CD1c-positive myeloid dendritic cell (primary cell): ENCODE results near the gene CMTM7.
"Not testable (repeated sequence)": the region's sequence is repeated elsewhere in the genome, so short reads cannot be mapped to it uniquely, and the experiment has no call there.

Experiments
- DNase-seq: peaks from one replicate; pipeline ENCODE4 v3.0.0-alpha.2; 2016; ENCODE audit errors: extremely low spot score

CMTM7 gene

DNA sequence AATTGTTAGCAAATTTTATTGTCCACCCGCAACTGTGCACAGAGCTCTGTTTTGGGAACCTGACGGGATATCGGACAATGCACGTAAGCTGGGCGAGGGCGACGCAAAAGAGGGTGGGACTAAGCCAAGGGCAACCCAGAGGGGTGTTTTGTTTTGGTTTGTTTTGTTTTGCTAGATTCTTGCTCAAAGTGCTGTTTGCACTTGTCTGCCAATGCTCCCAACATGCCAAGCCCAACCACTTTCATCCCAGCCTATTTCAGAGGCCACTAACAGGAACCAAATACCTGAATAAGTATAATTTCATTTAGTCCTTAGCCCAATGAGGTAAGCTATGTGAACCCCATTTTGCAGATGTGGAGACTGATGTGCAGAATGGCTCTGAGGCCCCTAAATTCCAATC, 9.7 kb upstream of the CMTM7 start:
- DNase-seq, result no peak

DNA sequence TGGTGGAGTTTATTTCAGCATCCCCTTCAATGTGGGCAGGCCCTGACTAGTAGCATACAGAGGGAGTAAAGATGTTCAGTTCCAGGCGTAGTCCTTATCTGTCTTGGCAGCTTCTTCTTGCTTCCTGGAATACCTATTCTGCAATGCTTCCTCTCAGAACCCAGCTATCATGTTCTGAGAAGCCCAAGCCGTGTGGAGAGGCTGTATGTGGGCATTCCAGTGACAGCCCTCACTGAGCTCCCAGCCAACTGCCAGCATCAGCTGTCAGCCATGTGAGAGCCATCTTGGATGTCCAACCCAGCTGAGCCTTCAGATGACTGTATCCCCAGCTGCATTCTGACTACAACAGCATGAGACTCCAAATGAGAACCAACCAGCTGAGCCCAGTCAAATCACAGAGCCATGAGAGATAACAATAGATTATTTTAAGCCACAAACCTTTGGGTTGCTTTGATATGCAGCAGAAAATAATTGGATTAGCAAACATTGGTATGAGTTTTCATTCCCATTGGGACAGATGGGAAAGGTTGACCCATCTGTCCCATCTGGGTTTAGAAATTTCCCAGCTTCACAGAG, 8.4 kb upstream of the CMTM7 start:
- DNase-seq, result no peak

DNA sequence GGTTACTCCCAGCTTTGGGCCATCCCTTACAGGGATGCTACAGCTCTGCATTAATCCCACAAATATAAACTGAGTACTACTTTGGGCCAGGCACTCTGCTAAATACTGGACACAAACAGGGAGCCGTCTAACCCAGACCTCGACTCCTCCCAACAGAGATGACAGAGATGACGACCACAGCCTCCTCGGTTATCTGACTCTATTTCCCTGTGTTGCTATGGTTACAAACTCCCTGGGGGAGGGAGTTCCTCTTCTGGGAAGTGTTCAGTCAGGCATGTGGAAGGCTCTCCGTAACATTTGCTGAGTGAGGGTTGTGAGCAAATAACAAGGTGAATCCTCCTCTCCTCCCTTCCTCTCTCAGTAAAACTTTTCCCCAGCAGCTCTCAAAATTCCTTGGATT, 6.7 kb upstream of the CMTM7 start:
- DNase-seq, result peak; percentile 88

DNA sequence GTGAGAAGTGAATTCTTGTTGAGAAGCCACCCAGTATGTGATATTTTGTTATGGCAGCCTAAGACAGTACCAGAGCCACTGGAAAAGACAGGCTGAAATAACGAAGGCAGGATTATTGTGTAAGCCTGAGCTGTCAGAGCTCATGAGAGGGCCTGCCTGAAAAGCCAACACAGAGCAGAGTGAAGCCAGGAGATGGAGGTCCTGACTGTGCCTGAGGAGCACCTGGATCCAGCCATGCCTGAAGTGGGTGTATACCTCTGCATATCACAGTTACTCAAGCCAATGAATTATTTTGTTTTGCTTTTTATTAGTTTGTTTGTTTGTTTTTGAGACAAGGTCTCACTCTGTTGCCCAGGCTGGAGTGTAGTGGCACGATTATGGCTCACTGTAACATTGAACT, 4.1 kb upstream of the CMTM7 start:
- no peak for DNase-seq

DNA sequence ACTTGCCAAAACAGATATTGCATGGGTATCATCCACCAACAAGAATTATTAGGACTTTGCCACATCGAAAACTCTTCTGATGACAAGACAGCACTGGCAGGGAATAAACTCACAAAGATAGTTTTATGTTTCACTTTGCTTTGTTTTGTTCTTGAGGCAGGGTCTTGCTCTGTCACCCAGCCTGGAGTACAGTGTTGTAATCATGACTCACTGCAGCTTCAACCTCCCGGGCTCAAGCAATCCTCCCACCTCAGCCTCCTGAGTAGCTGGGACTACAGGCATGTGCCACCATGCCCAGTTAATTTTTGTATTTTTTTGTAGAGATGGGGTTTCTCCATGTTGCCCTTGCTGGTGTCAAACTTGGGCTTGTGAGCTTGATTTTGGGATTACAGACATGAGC, 2.1 kb upstream of the CMTM7 start:
- not testable (repeated sequence) for DNase-seq

DNA sequence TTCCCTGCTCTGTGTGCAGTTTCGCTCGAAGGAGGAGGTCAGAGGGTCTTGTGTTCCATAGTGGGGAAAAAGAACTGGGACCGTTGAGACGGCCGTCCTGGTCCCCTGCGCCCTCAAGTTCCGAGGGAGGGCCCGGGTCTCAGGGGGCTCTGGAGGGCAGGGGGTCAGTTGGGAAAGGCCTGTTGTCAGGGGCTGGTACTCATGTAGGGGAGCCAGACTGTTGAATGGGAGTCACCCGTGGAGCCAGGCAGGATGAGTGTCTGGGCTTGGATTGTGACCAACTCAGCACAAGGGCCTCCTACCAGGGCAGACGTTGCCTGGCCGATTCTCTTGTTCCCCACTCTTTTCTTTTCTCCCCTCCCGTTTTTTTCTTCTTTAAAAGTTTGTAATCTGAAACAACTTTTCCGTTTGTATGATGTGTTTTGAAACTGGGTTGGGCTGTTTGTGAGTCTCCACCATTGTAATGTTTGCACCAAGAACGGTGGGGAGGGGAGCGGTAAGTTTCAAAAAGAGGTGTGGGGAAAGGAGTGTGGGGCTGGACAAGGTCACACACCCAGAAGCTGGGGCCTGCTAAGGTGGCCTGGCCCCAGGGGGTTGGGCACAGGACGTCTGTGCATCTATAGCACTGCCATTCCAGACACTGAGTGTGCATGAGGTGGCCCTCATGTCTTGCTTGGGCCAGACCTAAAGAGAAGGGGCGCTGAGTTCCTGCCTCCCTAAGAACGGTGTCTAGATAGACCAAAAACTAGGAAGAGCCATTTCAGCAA, 1.1 kb downstream of the CMTM7 start:
- DNase-seq, result no peak

DNA sequence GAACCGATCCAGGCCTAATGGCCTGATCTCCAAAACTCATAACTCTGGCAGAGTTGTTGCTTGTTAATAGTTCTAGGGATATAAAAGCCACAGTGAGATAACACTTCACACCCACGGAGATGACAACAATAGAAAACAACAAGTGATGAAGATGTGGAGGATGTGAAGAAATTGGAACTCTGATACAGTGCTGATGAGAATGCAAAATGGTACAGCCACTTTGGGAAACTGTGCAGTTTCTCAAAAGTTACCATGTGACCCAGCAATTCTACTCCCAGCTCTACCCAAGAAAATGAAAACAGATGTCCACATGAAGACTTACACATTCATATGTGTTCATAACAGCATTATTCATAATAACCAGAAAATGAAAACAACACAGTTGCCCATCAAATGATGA, 3.8 kb downstream of the CMTM7 start:
- no peak for DNase-seq

DNA sequence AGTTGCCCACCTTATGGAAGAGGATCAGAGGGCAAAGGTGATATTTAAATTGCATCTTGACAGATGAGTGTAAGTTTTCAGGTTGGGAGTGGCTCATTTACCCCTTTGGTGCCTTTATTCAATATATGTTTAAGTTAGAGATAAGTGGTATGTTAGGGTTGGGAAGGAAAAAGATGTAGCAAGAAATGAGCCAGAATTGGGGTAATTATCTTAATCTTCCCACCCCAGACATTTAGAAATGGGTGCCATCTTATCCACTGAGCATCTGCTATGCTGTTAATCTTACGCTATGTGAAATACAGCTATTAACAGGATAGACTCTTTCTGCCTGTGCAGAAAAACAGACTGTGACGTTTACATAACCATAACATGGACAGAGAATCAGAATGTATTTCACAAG, 6.3 kb downstream of the CMTM7 start:
- no peak for DNase-seq

DNA sequence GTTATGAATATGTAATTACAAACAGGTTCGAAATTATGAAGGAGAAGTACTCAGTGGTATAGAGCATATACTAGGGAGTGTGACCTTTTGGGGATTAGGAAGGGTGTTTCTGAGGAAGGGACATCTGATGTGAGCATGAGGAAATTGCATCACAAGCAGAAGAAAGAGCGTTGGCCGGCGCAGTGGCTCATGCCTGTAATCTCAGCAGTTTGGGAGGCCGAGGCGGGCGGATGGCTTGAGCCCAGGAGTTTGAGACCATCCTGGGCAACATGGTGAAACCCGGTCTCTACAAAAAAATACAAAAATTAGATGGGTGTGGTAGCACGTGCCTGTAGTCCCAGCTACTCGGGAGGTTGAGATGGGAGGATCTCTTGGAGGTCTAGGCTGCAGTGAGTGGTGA, 6.9 kb downstream of the CMTM7 start:
- DNase-seq, result peak; percentile 80

DNA sequence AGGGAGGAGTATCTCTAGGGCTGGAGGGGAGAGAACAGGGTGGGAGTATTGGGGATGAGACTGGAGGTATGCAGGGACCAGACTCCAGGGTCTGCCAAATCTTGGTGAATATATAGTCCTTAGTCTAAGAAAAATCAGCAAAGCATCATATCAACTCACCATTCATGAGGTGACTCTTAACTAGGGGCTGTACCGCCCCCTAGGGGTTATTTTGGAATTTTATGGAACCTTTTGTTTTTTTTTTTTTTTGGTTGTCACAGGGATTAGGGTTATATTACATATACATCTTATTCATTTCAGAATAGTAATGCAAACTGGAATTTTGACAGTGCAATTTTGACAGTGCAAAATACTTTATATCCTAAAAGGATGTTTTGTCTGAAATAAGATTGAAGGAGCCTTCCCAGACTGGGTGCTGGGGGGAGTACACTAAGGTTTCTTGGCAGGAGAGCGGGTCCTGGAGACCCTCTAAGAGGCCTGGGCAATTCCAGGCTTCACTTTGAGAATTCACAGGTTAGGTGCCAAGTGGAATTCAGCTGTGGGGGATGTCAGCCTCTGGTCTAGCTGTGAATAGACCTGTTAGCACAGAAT, 7.5 kb downstream of the CMTM7 start:
- peak; percentile 82 for DNase-seq

DNA sequence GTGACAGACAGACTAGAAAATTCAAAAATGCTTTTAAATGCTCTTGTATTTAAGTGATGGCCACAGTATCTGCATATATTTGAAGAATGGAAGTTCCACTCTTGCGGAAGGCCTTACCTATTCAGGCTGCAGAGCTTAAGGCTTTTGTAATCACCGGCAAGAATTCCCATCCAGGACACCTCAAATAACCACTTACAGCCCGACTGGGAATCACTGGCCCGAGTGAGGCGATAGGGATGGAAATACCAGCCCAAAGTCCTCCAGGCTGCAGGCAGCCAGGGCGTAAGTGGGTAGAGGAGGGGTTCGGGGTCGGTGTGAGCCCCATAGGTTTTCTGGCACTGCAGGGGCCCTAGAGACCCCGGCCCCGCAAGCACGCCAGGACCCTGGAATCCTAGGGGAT, 9.5 kb downstream of the CMTM7 start:
- DNase-seq, result no peak

DNA sequence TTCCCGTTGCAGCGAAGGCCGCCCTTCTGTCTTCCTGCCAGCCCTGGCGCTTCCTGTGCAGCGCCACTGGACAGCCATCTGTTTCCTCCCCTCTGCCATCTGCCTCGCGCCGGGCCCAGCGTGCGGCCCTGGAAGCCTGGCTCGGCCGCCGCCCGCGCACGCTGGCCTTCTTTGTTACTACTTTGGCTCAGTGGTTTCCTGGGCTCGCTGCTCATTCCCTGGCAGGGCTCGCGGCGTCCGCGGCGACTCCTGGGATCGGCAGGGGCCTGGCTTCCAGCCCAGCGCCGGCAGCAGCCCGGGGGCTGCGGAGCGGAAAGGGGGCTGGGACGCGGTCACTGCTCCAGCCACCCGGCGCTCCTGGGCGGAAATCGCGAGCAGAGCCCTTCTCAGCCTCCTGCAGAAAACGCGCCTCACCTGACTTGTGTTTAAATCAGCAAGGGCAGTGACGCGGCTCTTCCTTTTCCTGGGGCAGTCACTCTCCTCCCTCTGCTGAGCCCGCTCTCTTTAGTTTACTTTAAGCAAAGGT, 10.0 kb downstream of the CMTM7 start:
- DNase-seq, result peak; percentile 64

DNA sequence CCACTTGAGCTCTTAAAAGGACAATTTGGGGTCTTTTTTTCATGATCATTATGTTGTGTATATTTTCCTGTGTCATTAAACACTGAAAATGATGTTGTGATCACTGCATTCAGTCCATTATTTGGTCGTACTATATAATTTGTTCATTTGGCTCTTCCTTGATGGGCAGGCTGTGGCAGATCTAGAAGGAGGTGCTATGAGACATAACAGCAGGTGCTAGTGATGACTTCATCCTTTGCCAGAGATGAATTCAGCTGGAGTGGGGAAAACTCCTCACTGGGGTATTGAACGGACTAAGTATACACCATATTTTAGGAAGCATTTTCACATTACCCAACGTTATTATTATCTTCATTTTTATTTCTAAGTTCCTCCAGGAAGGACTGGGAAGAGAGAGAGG, 12.0 kb downstream of the CMTM7 start:
- DNase-seq, result peak; percentile 42

DNA sequence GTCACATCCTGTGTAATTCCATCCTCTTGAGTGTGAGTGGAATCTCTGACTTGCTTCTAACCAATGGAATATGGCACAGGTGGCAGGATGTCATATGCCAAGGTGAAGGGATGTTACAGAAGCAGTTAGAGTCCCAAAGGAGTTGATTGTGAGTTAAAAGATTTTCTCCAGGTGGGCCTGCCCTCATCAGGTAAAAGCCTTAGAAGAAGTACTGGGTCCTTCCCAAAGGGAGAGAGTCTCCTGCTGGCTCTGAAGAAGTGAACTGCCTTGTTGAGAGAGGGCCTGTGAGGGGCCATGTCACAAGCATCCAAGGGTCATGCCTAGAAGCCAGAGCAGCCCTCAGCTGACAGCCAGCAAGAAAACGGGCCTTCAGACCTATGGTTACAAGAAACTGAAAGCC, 13.1 kb downstream of the CMTM7 start:
- DNase-seq, result no peak

DNA sequence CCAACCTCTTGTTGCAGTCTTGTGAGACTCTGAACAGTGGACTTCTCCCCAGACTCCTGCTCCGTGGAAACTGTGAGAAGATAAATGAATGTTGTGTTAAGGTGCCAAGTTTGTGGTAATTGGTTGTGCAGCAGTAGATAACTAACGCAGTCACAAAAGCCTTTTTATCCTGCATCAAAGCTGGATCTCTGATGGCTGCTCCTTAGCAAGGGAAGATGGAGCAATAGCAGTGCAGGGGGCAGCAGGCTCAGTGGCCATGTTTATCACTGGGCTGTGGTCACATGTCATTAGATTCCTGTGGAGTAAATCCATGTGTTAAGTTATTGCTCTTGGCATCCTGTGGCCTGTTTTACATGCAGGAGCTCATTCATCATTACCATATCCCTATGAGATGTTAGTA, 13.5 kb downstream of the CMTM7 start:
- no peak for DNase-seq

DNA sequence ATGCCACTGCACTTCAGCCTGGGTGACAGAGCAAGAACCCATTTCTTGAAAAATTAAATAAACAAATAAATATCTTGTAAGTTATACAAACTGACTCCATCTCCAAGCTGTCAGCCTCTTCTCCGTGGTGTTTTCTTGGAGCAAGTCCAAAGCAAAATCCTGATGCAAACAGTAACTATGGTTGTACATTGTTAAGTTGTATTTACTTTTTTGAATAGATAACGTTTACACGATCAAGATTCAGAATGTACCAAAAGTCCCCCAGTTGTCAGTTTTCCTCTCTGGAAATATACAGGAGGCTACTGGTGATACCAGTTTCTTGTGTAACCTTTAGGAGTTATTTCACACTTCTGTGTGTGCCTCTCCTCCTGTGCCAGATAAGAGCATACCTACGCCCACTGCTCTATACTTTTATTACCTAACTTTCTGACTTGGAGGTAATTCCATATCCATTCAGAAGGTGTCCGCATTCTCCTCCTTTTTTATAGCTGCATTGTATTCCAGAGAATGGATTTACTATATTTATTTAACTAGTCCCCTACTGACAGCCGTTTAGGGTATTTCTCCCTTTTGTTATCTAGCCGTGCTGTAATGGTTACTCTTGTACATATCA, 14.2 kb downstream of the CMTM7 start:
- DNase-seq, result no peak

DNA sequence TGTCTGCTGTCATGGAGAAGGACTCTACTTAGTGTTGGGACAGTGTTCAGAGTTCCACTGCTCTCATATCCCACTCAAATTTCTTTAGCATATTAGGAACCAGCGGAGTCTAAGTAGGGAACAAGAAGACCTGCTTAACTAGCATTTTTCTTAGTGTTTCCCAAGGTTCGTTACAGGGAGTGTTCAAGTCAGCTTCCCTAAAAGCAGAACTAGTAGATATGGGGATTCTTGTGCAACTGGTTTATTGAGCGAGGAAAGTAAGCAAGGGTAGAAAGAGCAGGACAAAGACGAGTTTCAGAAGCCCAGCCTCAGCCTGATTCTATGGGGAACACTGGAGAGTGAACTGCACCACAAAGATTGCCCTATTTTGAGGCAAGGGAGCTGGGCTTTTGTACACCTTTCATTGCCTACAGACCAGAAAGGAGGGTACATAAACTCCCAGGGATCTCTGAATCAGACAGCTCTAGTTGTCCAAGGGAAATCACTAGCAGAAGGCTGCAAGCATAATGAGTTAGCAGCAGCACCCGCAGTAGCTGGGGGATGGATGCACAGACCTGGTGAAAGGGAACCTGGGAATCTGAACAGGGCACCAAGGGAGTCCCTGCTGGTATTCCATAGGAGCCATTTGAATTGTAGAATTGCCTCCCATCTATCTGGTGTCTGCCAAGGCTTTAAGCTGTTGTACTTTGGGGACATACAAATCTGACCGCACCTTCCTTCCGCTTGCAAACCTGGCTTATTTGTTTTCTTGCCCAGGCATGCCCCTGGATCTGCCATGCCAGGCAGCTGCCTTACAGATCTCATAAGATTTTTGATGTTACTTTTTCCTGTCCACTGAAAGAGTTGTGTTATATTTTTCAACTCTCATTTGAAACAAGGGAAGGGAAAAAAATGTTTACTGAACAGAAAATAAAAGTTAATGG, 15.1 kb downstream of the CMTM7 start:
- peak; percentile 87 for DNase-seq

DNA sequence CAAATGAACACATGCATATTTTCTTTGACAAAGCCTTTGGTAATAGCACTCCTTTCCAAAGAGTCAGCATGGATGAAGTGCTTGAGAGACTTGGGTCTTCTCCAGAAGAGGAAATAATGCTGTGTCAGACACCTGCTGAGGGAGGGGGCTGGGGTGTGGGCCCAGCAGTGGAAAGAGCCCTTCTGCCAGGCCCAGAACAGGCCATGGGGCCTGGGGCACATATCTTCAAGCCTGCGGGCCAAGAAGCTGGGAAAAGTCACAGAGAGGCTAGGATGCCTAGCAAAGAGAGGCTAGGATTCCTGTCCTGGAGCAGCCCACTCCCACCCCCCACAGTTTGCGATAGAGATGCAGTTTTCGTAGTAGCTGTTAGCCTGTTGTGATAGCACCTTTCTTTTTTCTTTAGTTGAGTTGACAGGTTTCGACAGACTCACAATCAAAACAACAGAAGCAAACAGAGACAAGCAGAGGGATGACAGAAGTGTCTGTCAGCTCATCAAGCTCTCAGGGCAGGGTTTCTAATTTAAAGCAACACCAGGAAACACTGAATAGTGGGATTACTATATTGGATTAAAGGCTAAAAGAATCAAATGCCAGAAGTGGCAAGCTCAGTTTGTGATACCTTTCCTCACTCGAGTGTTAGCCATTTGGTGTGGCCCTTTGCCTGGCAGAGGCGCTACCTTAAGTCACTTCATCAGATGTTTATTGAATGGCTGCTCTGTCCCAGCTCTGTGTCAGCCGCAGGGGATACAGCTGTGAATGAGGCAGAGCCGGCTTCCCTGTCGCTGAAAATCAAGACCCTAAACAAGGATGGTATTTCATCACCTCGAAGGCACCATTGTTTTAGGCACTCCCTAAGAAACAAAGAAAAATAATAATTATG, 19.0 kb downstream of the CMTM7 start:
- no peak for DNase-seq

DNA sequence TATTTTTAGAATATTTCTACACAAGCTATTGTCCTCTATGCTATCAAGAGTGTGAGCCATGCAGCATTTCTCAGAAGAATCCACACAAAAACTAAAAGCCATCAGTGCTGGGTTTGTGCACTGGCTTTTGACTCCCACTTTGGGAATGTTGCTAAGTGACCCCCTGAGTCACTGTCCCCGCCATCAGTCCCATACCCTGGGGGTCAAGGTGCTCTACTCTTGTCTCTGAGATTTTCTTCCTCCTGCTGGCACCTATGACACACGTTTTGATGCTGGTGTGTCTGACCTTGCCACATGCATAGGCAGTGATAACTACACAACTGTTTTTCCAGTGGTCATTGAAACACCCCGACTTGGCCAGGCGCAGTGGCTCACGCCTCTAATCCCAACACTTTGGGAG, 19.8 kb downstream of the CMTM7 start:
- DNase-seq, result no peak

DNA sequence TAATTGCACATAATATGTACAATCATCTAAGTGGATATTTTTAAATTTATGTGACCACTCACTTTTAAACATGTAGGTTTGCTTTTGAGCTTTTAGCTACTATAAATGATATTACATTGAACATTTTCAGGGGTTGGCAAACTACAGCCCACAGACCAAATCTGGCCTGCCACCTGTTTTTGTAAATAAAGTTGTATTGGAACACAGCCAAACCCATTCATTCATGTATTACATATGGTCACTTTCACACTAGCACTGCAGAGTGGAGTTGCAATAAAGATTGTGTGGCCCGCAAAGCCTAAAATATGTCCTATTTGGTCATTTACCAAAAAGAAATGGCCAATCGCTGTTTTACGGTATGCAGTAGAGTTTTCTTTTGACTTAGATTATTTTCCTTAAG, 21.2 kb downstream of the CMTM7 start:
- DNase-seq, result no peak
